HepG2 (cell line): ENCODE measurements around the gene VWA3B. TPM values are rescaled to one million over a fixed set of nuclear protein-coding genes. Genes with fewer than 3 reads are reported as not detected.
"Not testable (repeated sequence)": the region's sequence is repeated elsewhere in the genome, so short reads cannot be mapped to it uniquely, and the experiment has no call there.

Experiments
- ATAC-seq: fragments of 200-7000 bp; cut with Tn5 transposase; 3 replicates; pipeline ENCODE4 v1.9.1; 2020; ENCODE audit warnings: mild to moderate bottlenecking, moderate library complexity
- BruUV-seq: library from RNA; stranded (reverse); fragments of 400-500 nt; replicated peaks from 2 replicates; lab custom pipeline; 2021; lab: Mats Ljungman, UMichigan
- CTCF ChIA-PET: fragments of 300-600 bp; formaldehyde crosslinking; extraction: SDS; loops from one replicate; lab custom pipeline; 2021; ENCODE audit warnings: low total read pairs, inconsistent platforms, low intra/inter-chr PET ratio; lab: Yijun Ruan, JAX
- POLR2A ChIA-PET: fragments of 350-600 bp; sonication (Branson Sonifier 250); formaldehyde crosslinking; loops from one replicate; lab custom pipeline; 2020; ENCODE audit warnings: antibody characterized with exemption, inconsistent platforms; lab: Yijun Ruan, JAX
- DNase-seq: peaks from one replicate; pipeline ENCODE4 v3.0.0-alpha.2; 2015; ENCODE audit warnings: low spot score
- FAIRE-seq: peaks from 3 replicates; lab custom pipeline; 2011; peaks lifted over from hg19 to GRCh38; lab: Jason Lieb, UNC
- H2AFZ ChIP-seq: one replicate; pipeline ENCODE4 v1.6.1; 2011; ENCODE audit warnings: low read length, inconsistent platforms
- H3K27ac ChIP-seq: fragments of 300-600 bp; 3 replicates; pipeline ENCODE4 v1.8.0; 2011; ENCODE audit warnings: mixed run types, mild to moderate bottlenecking, mixed read lengths, low read length, inconsistent platforms; ENCODE audit not compliant: insufficient read depth; ENCODE audit errors: extremely low read length
- H3K27me3 ChIP-seq, 2 experiments: fragments of 200-600 bp in 1 of 2; 2 replicates in 1 of 2; 3 replicates in 1 of 2; pipeline versions ENCODE4 v1.6.0 to v1.8.0; 2011; ENCODE audit warnings: low read length in 2 of 2, mild to moderate bottlenecking in 2 of 2, moderate library complexity in 2 of 2, inconsistent platforms in 1 of 2; ENCODE audit not compliant: insufficient read depth in 2 of 2, control insufficient read depth in 1 of 2
- H3K36me3 ChIP-seq, 2 experiments: fragments of 200-600 bp in 1 of 2; replicated peaks in 1 of 2; 2 replicates in 1 of 2; 3 replicates in 1 of 2; pipeline versions ENCODE4 v1.5.1 to v1.8.0; 2011; ENCODE audit warnings: low read length in 2 of 2, inconsistent platforms in 1 of 2; ENCODE audit not compliant: insufficient read depth in 2 of 2, control insufficient read depth in 1 of 2
- H3K4me1 ChIP-seq: 2 replicates; pipeline ENCODE4 v1.5.1; 2012; ENCODE audit warnings: low read length, inconsistent platforms; ENCODE audit not compliant: insufficient read depth
- H3K4me2 ChIP-seq: 2 replicates; pipeline ENCODE4 v1.6.0; 2011; ENCODE audit warnings: low read depth, low read length, inconsistent platforms
- H3K4me3 ChIP-seq, 3 experiments: fragments of 200-600 bp in 1 of 3; sonication (generic), shearing (Covaris generic) in 1 of 3; replicated peaks in 1 of 3; 2 replicates each; pipeline ENCODE4 v1.5.1; 2011 to 2016; ENCODE audit warnings: low read length in 3 of 3, inconsistent platforms in 2 of 3, low read depth in 2 of 3, mild to moderate bottlenecking in 2 of 3, control low read depth in 1 of 3, mixed read lengths in 1 of 3; ENCODE audit not compliant: insufficient read depth in 1 of 3
- H3K79me2 ChIP-seq: one replicate; pipeline ENCODE4 v1.6.1; 2011; ENCODE audit warnings: low read length, inconsistent platforms; ENCODE audit not compliant: insufficient read depth
- H3K9ac ChIP-seq: 2 replicates; pipeline ENCODE4 v1.6.0; 2011; ENCODE audit warnings: mild to moderate bottlenecking, low read depth, low read length, inconsistent platforms; ENCODE audit not compliant: insufficient read depth
- H3K9me3 ChIP-seq: 2 replicates; pipeline ENCODE4 v1.5.1; 2012; ENCODE audit warnings: mild to moderate bottlenecking, low read length
- H4K20me1 ChIP-seq: 2 replicates; pipeline ENCODE4 v1.6.0; 2011; ENCODE audit warnings: inconsistent platforms, mild to moderate bottlenecking, low read length, moderate library complexity; ENCODE audit not compliant: insufficient read depth
- ARNT2 ChIP-seq: sonication (generic); formaldehyde crosslinking; IDR thresholded peaks from 2 replicates; pipeline ENCODE4 v1.8.0; 2022; ENCODE audit warnings: mild to moderate bottlenecking, low read depth, missing genetic modification reagents, moderate library complexity
- NCOA5 ChIP-seq: sonication (generic); formaldehyde crosslinking; IDR thresholded peaks from 2 replicates; pipeline ENCODE4 v1.4.0; 2020; ENCODE audit warnings: missing genetic modification reagents
- PAXIP1 ChIP-seq: sonication (generic); formaldehyde crosslinking; conservative IDR thresholded peaks from 2 replicates; pipeline ENCODE4 v1.4.0; 2020; ENCODE audit warnings: mild to moderate bottlenecking, missing genetic modification reagents, moderate library complexity
- SRSF9 ChIP-seq: fragments of 200-400 bp; formaldehyde crosslinking; IDR thresholded peaks from 2 replicates; pipeline ENCODE4 v1.6.1; 2018; ENCODE audit warnings: borderline replicate concordance, mild to moderate bottlenecking, low read depth, low read length; ENCODE audit not compliant: insufficient read depth, poor library complexity, severe bottlenecking
- ZMYM3 ChIP-seq: sonication (generic); formaldehyde crosslinking; IDR thresholded peaks from 2 replicates; pipeline ENCODE4 v1.5.1; 2020; ENCODE audit warnings: mild to moderate bottlenecking, missing genetic modification reagents
- WGBS: methylation state at CpG from one replicate; pipeline ENCODE4 v1.1.6; 2017; ENCODE audit warnings: low lambda C conversion rate; 5-methylcytosine and 5-hydroxymethylcytosine counted together
- in situ Hi-C: cut with HindIII; loops from 2 replicates; pipeline ENCODE4 v1.10.0; 2017; ENCODE audit warnings: low pct_unique_long_range_greater_than_20kb; ENCODE audit not compliant: extremely low pct_ligation_motif_present
- intact Hi-C: fragments of 100-400 bp; cut with micrococcal nuclease; formaldehyde crosslinking; loops from one replicate; pipeline ENCODE4 v1.10.0; 2022; ENCODE audit not compliant: unreplicated experiment
- polyA plus RNA-seq, 8 experiments: library from polyadenylated mRNA; depleted of rRNA in 3 of 8; stranded (reverse) in 7 of 8; unstranded in 1 of 8; fragments of >200 nt; fragmentation: Illumina TruSeq in 4 of 8; extraction: Trizol in 4 of 8; gene quantifications; 2 replicates each; pipeline versions ENCODE4 v1.2.1 to v1.2.3, GENCODE V29; 2011 to 2016; ENCODE audit warnings: low read depth in 4 of 8, missing spikeins in 1 of 8, mixed read lengths in 1 of 8; ENCODE audit not compliant: insufficient read depth in 1 of 8
- total RNA-seq, 5 experiments: library from RNA; depleted of rRNA; stranded (reverse); fragments of >200 nt; fragmentation: Illumina TruSeq; extraction: Trizol; gene quantifications; 2 replicates each; pipeline ENCODE4 v1.2.3, GENCODE V29; 2016; ENCODE audit warnings: low read depth in 1 of 5
- TF ChIP-seq, protein P1 (sequence below): sonication (generic); formaldehyde crosslinking; IDR thresholded peaks from 2 replicates; pipeline ENCODE4 v1.8.0; 2022; ENCODE audit warnings: missing genetic modification reagents, mild to moderate bottlenecking, inconsistent platforms, borderline replicate concordance

The VWA3B gene
- total and polyA plus RNA-seq, 2 of the 13 experiments (the other 11 are each of a cell fraction or from before 2014, with no cell fraction given): not detected

DNA sequence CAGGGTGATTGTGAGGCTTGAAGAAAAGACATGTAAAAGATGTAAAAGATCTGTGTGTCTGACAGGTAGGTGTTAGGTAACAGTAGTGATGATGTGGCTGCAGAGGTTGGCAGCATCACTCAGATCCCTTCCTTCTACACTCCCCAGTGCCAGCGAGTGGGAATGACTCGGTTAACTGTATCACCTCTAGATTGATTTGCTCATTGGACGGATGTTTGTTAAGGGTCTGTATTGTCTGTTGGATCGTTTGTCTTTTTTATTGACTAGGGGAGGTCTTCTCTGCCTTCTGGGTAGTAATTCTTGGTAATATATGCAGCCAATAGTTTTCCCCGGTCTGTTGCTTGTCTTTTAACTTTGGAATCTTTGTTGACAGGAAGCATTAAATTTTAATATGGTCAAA is 214.5 kb downstream of the VWA3B start (continued):
- TF ChIP-seq SRSF9 (no peak), ARNT2 (no peak), NCOA5 (CRISPR knock-in tag) (no peak), ZMYM3 (CRISPR knock-in tag) (no peak), PAXIP1 (CRISPR knock-in tag) (no peak)
- TF ChIP-seq, protein P1, sequence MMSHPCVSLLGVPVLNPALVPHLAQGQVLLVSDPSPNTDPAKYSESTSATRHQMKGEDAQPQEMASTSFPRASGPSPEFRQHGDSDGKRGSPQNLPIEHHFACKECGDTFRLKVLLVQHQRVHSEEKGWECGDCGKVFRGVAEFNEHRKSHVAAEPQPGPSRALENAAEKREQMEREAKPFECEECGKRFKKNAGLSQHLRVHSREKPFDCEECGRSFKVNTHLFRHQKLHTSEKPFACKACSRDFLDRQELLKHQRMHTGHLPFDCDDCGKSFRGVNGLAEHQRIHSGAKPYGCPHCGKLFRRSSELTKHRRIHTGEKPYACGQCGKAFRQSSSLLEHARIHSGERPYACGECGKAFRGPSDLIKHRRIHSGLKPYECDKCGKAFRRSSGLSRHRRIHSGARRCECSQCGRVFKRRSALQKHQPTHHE (CRISPR knock-in tag): no peak

DNA sequence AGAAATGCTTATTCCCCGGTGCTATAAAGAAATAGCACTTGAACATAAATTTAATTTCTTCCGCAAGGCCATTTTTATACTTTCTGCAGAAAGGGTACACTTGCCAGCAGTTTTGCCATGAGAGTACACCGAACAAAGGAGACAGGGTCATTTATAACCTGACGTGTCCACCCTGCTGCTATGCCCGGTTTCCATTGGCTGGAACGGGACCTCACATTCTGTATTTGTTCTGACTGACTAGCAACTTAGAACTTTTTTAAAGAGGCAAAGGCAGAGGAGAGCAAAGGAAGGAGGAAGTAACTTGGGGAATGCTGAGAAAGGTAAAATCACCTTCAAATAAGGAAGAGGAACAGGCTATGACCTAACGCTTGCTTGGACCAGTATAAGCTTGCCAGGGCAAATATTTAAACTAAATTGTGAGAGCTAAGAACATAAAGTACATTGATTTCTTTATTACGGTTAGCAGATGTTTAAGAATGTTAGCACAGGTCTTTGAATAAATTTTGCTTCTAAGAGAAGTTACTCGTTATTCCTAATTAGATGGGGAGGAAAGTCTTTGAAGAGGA is 220.2 kb downstream of the VWA3B start:
- H4K20me1 ChIP-seq, ATAC-seq, H3K36me3 ChIP-seq, FAIRE-seq, BruUV-seq, POLR2A ChIA-PET, H2AFZ ChIP-seq, H3K4me1 ChIP-seq, intact Hi-C loops, H3K9me3 ChIP-seq, DNase-seq, CTCF ChIA-PET, H3K4me2 ChIP-seq, H3K79me2 ChIP-seq, H3K27ac ChIP-seq, H3K9ac ChIP-seq, H3K4me3 ChIP-seq, in situ Hi-C loops: not testable (repeated sequence)
- WGBS: 19% methylated on average over 9 of the region's 9 CpGs
- H3K27me3 ChIP-seq: peaks cover 1 to 59% of the 10 kb centered on the region in 2 experiments
